Left forelimb (tissue), 1 donor: Measurements from ENCODE around the gene MVP.
"Not testable (repeated sequence)": the region's sequence is repeated elsewhere in the genome, so short reads cannot be mapped to it uniquely, and the experiment has no call there.

Experiments
- DNase-seq: peaks from one replicate; pipeline ENCODE4 v3.0.0-alpha.2; 2018; ENCODE audit warnings: low spot score

MVP gene

GRCh38 chr16:29842732-29843346, 22.6 kb downstream of the MVP start:
- DNase-seq = no peak

GRCh38 chr16:29843931-29844330, 23.7 kb downstream of the MVP start:
- no peak for DNase-seq

GRCh38 chr16:29844575-29845331, 24.5 kb downstream of the MVP start:
- no peak for DNase-seq

GRCh38 chr16:29845656-29846055, 25.4 kb downstream of the MVP start:
- no peak for DNase-seq

GRCh38 chr16:29848420-29849297, 28.4 kb downstream of the MVP start:
- DNase-seq = no peak

- DNase-seq = no peak
Measured at GRCh38 chr16:29849505-29849904, 29.2 kb downstream of the MVP start.

- DNase-seq = no peak
Measured at GRCh38 chr16:29850998-29851397, 30.7 kb downstream of the MVP start.

- DNase-seq = no peak
Measured at GRCh38 chr16:29852654-29853053, 32.4 kb downstream of the MVP start.

GRCh38 chr16:29854520-29855100, 34.3 kb downstream of the MVP start:
- no peak for DNase-seq

GRCh38 chr16:29857133-29857760, 37.0 kb downstream of the MVP start:
- no peak for DNase-seq

GRCh38 chr16:29858149-29858849, 38.0 kb downstream of the MVP start:
- DNase-seq = no peak

- no peak for DNase-seq
Measured at GRCh38 chr16:29858974-29859373, 38.7 kb downstream of the MVP start.

- DNase-seq = no peak
Measured at GRCh38 chr16:29860218-29860617, 40.0 kb downstream of the MVP start.

GRCh38 chr16:29862383-29862883, 42.2 kb downstream of the MVP start:
- no peak for DNase-seq

GRCh38 chr16:29862884-29863668, 42.8 kb downstream of the MVP start, which contains the start of gene CDIPT:
Gene CDIPT (minus strand): TSS chr16:29863226. CDS start chr16:29862857, 369 bp downstream.
- DNase-seq = peak; percentile 89

GRCh38 chr16:29863669-29863984, 43.4 kb downstream of the MVP start:
- DNase-seq = no peak

GRCh38 chr16:29864205-29864604, 43.9 kb downstream of the MVP start:
- no peak for DNase-seq

- no peak for DNase-seq
Measured at GRCh38 chr16:29868396-29869009, 48.2 kb downstream of the MVP start.

GRCh38 chr16:29869067-29869466, 48.8 kb downstream of the MVP start:
- DNase-seq = not testable (repeated sequence)
